OCI-LY7 (cell line): ENCODE measurements around the gene TOX3.

Source experiments
- EZH2phosphoT487 ChIP-seq: fragments of 200-600 bp; sonication (generic); IDR thresholded peaks from 2 replicates; pipeline ENCODE4 v1.6.1; 2018; ENCODE audit warnings: low read depth, borderline replicate concordance, mild to moderate bottlenecking, mixed run types, antibody characterized with exemption, low read length, moderate library complexity, mixed read lengths
- TF ChIP-seq, protein P1 (sequence below): fragments of 200-600 bp; sonication (generic); conservative IDR thresholded peaks from 2 replicates; pipeline ENCODE4 v1.5.1; 2014; ENCODE audit warnings: mild to moderate bottlenecking, antibody characterized with exemption, low read length, moderate library complexity, mixed read lengths

DNA sequence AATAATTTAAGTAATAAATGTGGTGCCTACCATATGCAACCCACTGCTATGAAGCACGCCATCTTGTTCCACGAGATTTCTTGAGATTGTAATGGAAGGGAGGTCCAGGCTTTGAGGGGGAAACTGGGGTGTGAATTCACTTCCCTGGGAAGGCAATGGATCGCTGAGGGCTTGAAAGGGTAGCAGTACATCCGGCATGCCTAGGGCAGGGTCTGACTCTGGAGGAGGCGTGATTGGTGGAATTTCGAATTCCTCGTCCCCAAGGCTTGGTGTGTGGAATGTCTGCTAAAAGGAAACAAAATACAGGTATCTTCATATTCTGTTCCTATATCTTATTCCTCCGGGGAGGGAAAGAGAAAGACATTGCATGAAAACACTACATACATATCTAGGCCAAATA lies 83.0 kb downstream of the TOX3 start:
- TF ChIP-seq, protein P1, sequence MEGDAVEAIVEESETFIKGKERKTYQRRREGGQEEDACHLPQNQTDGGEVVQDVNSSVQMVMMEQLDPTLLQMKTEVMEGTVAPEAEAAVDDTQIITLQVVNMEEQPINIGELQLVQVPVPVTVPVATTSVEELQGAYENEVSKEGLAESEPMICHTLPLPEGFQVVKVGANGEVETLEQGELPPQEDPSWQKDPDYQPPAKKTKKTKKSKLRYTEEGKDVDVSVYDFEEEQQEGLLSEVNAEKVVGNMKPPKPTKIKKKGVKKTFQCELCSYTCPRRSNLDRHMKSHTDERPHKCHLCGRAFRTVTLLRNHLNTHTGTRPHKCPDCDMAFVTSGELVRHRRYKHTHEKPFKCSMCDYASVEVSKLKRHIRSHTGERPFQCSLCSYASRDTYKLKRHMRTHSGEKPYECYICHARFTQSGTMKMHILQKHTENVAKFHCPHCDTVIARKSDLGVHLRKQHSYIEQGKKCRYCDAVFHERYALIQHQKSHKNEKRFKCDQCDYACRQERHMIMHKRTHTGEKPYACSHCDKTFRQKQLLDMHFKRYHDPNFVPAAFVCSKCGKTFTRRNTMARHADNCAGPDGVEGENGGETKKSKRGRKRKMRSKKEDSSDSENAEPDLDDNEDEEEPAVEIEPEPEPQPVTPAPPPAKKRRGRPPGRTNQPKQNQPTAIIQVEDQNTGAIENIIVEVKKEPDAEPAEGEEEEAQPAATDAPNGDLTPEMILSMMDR: no peak
- no peak for TF ChIP-seq EZH2phosphoT487
